ENCODE results near the gene SAP25. TPM values are rescaled to one million over a fixed set of nuclear protein-coding genes. Genes with fewer than 3 reads are reported as not detected.

Gene SAP25
- total and polyA plus RNA-seq, 8 donors, result 4.5 to 11.4 (median 7.9) TPM

- ATAC-seq, result no peak
- no peak overlapping the region for H3K4me3 ChIP-seq
- intact Hi-C loops (cut with DNase I), result no loop called here
- no peak for TF ChIP-seq CTCF (IDR thresholded peaks at IDR 0.05)
- H3K27ac ChIP-seq, result no peak overlapping the region
- DNase-seq, result no peak
- H3K27me3 ChIP-seq, result no peaks in the 10 kb centered on the region
- peaks cover 0 to 98% of the 10 kb centered on the region in 2 donors for H3K36me3 ChIP-seq
- no peaks in the 10 kb centered on the region for H3K9me3 ChIP-seq
- H3K4me1 ChIP-seq, result peaks cover 0 to 16% of the 10 kb centered on the region in 2 donors
Measured at GRCh38 chr7:100577103-100577502, 3.4 kb upstream of the SAP25 start.

GRCh38 chr7:100576384-100576993, 2.8 kb upstream of the SAP25 start:
- ATAC-seq (no peak), DNase-seq (no peak)
- no peak overlapping the region for H3K4me3 ChIP-seq
- no peaks in the 10 kb centered on the region for H3K27me3 ChIP-seq
- peaks cover 0 to 96% of the 10 kb centered on the region in 2 donors for H3K36me3 ChIP-seq
- no peaks in the 10 kb centered on the region for H3K9me3 ChIP-seq
- intact Hi-C loops (cut with DNase I), result no loop called here
- TF ChIP-seq CTCF (IDR thresholded peaks at IDR 0.05), result no peak
- H3K27ac ChIP-seq, result no peak overlapping the region
- peaks cover 0 to 16% of the 10 kb centered on the region in 2 donors for H3K4me1 ChIP-seq

DNA sequence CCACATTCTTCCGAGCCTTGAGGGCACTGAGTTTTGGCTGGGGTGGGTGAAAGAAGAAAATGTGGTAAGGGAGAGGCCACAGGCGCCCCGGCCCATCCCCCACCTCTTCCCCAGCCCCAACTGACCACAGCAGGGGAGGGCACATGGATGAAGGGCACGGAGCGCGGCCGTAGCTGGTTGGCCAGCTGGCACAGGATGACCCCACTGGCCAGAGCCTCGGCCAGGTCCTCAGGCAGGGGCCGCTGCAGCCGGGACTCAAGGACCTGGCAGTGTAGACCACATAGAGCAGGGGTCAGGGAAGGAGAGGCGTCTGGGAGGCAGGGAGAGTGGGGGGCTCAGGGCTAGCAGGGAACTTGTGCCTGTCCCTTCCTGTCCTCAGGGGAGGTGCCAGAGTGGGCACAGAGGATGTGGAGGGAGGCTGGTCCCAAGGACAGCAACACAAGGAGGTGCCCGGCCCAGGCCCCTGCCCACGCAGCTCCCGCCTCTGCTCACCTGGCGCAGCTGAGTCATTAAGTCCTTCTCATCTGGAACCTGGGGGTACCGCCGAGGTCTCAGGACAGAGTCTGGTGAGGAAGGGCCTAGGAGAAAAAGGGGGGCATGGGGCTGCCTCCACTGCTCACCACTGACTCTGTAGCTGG, 2.2 kb upstream of the SAP25 start:
- no peak for DNase-seq
- no peaks in the 10 kb centered on the region for H3K9me3 ChIP-seq
- H3K4me1 ChIP-seq, result peaks cover 1 to 16% of the 10 kb centered on the region in 2 donors
- H3K36me3 ChIP-seq, result peaks cover 0 to 89% of the 10 kb centered on the region in 2 donors
- no peak for ATAC-seq
- H3K4me3 ChIP-seq, result no peak overlapping the region
- no peak for TF ChIP-seq CTCF (IDR thresholded peaks at IDR 0.05)
- H3K27me3 ChIP-seq, result no peaks in the 10 kb centered on the region
- intact Hi-C loops (cut with DNase I), result no loop called here
- no peak overlapping the region for H3K27ac ChIP-seq

- Histone ChIP-seq H3K27ac (no peak overlapping the region), H3K9me3 (no peaks in the 10 kb centered on the region), H3K36me3 (peaks cover 0 to 85% of the 10 kb centered on the region in 2 donors), H3K4me3 (no peak overlapping the region), H3K27me3 (peaks cover 0 to 6% of the 10 kb centered on the region in 2 donors), H3K4me1 (peaks cover 8 to 21% of the 10 kb centered on the region in 2 donors)
- no peak for TF ChIP-seq CTCF (IDR thresholded peaks at IDR 0.05)
- ATAC-seq (no peak), DNase-seq (no peak)
- intact Hi-C loops (cut with DNase I), result no loop called here
Measured at GRCh38 chr7:100575206-100575631, 1.5 kb upstream of the SAP25 start.

GRCh38 chr7:100574362-100575205, 884 bp upstream of the SAP25 start:
- Histone ChIP-seq H3K27me3 (peaks cover 0 to 13% of the 10 kb centered on the region in 2 donors), H3K27ac (no peak overlapping the region), H3K9me3 (no peaks in the 10 kb centered on the region), H3K4me1 (peaks cover 12 to 27% of the 10 kb centered on the region in 2 donors), H3K4me3 (no peak overlapping the region), H3K36me3 (peaks cover 0 to 79% of the 10 kb centered on the region in 2 donors)
- intact Hi-C loops (cut with DNase I), result no loop called here
- DNase-seq, result no peak
- TF ChIP-seq CTCF (IDR thresholded peaks at IDR 0.05), result no peak
- no peak for ATAC-seq

Measured in left lung (tissue), 10 donors.